CD4-positive, alpha-beta T cell treated with Interleukin-4 for 1 hour (primary cell): ENCODE data around the gene FAU.
"Not testable (repeated sequence)": the region's sequence is repeated elsewhere in the genome, so short reads cannot be mapped to it uniquely, and the experiment has no call there.

Experiments used
- DNase-seq, 2 donors: peaks; one replicate each; pipeline ENCODE4 v3.0.0-alpha.2; 2020 to 2022

The FAU gene

GRCh38 chr11:65119670-65119995 is 2.3 kb downstream of the FAU start:
- no peak for DNase-seq

GRCh38 chr11:65118891-65119669 is 2.9 kb downstream of the FAU start:
- not testable (repeated sequence) for DNase-seq

DNA sequence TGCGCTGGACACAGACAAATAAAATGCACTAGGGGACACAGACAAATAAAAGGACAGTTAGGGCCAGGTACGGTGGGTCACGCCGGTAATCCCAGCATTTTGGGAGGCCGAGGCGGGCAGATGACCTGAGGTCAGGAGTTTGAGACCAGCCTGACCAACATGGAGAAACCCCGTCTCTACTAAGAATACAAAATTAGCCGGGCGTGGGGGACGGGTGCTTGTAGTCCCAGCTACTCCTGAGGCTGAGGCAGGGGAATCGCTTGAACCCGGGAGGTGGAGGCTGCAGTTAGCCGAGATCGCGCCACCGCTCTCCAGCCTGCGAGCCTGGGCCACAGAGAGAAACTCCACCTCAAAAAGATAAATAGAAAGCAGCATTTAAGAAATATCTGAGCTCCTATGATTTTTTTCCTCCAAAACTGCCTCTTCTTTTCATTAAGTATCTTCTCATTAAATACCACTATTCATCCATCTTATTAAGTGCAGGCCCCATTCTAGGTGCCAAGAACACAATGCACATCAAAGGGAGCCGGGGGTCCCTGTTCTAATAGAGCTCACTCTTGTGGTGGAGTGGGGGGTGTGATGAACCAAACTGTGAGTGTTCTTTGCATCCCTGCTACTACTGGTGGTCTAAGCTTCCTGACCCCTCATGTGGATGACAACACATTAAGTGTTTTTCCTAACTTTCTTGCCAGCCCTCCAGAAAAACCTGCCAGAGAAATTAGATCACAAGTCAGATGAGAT is 3.7 kb downstream of the FAU start:
- DNase-seq, result no peak

DNA sequence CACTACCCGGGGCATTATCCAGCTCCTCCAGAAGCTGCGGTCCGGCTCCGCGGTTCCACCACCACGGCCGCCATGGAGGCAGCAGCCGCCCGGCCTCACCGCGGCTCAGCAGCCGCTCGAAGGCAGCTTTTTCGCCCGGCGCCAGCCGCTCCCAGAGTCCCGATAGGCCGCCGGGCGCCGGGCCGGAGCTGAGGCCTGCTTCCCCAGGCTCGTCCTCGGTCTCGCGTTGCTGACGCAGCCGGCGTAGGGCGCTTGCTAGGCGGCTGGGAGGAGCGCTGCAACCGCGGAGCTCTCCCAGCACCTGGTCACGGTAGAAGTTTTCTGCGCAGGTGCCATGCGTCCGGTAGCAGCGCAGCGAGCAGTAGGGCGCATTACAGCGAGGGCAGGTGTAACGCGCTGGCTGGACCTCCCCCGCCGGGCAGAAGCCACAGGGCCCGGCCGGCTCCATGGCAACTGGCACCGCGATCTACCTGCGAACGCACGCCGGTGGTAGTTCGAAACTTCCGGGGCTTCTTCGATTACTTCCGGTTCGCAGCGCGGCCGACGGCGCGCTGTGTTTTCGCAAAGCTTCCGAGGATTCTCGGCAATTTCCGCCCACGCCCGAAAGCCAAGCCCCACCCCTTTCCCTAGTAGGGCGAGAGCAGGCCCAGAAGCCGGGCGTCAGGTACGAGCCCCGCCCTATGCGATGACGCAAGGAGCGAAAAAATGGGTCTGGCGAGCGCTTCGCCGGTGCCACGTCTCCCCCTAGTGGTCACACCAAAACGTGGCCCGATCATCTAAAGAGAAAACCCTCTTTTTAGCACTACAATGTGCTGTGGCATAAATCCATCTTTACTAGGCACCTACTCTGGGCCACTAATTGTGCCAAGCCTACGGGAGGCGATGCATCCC is 4.5 kb downstream of the FAU start, which contains the start of gene ZNHIT2:
TSS of gene ZNHIT2 (minus strand) at position 496 of the 891 bp plus-strand sequence. CDS start at position 448, 48 bp downstream.
- peak; percentile 100 for DNase-seq

- peak; percentile 58 to 70 for DNase-seq
These were observed 5.3 kb downstream of the FAU start for GRCh38 chr11:65116370-65117205.

DNA sequence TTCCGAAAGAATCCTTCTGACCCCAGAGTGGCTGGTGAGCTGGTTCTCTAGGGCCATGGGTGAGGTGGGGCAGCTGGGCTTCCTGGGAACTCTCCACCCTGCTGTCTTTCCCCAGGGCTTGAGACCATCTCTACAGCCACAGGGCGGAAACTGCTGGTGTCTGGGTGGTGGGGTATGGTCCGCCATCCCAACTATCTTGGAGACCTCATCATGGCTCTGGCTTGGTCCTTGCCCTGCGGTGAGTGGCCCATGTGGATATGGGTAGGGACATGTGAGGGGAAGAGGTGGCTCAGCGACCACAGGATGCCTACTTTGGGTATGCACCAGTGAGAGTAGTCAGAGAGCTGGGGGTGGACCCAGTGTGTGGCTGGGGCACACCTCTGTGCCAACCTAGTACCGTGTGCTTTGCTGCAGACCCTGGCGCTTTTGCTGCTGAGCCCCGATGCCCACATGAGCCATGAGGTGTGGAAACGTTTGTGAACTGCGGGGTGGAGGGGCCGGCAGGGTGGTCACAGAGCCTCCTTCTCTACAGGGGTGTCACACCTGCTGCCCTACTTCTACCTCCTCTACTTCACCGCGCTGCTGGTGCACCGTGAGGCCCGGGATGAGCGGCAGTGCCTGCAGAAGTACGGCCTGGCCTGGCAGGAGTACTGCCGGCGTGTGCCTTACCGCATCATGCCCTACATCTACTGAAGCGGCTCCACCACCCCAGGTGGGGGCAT is 6.4 kb downstream of the FAU start:
- no peak for DNase-seq

GRCh38 chr11:65114538-65115171 is 7.3 kb downstream of the FAU start:
- DNase-seq, result no peak

DNA sequence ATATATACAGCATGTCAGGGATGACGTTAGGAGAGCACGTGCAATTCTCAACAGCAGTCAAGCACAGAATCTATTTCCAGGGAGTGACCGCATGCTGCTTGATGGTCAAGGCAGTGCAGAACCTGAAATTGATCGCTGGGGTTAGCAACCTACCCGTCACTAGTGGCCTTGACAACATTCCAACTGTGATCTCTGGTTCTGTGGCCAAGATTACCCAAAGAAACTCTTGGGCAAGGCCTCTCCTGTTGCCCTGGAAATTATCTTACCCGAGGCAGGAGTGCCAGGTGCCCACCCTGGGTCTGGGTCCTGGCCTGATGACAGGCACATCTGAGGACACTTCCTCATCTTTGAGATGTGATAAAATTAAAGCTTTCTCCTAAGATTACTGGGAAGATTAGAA is 8.1 kb downstream of the FAU start:
- no peak for DNase-seq

GRCh38 chr11:65113361-65113756 is 8.6 kb downstream of the FAU start:
- no peak for DNase-seq

DNA sequence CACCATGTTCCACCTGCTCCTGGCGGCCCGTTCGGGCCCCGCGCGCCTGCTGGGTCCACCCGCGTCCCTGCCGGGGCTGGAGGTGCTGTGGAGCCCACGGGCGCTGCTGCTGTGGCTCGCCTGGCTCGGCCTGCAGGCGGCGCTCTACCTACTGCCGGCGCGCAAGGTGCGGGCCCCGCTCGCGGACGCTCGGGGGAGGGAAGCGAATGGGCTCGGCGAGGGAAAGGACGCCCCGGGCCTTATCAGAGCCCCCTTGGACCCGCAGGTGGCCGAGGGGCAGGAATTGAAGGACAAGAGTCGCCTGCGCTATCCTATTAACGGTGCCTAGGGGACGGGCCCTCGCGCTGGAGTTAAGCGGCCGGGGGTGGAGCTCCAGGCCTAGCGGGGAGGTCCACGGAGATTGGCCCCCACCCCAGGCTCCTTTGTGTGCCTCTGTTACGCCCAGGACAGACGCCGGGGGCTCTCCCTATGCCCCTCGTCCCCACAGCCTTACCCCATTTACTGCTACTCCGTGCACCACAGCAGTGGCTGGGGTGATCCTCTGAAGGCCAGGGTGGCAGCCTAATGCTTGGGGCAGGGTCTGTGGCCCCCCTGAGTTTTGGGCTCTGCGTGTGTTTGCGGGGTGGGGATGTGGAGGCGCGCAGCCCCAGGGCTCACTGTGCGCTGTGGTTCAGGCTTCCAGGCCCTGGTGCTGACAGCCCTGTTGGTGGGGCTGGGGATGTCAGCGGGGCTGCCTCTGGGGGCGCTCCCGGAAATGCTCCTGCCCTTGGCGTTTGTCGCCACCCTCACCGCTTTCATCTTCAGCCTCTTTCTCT is 9.2 kb downstream of the FAU start:
- peak; percentile 76 to 78 for DNase-seq

DNA sequence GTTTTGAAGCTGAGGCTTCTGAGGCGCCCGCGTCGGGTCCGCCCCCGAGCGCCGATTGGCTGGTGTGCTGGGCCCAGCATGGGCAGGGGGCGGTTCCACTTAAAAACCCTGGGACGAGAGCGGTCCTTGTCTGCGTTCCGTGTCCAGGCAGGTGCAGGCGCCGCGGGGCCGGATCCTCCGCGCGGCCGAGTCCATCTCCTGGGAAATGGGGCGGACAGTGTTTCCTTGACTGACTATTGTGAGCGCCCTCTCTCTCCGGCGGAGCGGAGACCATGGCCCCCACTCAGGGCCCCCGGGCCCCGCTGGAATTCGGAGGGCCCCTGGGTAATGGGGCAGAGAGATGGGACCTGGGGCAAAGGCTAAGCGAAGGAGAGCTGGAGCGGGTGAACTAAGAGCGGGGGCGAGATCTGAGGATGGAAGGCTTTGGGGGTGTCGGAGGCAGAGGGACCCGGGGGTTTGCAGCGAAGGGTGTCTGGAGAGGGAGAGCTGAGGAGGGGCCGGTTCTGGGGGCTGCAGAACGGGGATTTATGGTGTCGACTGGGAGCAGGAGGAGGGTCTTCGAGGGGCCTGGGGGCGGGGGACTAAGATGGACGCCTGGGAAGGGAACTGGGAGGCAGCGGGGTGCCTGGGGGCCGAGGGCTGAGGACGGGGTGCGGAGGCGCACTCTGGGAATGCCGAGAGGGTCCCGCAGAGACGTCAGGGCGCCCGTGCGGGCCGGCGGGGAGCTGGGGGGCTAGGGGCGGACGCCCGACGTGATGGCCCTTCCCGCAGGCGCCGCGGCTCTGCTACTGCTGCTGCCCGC is 10.0 kb downstream of the FAU start, which contains the start of gene TM7SF2:
TSS of gene TM7SF2 (plus strand) at position 129 of the 802 bp plus-strand sequence. CDS start at position 273, 144 bp downstream.
- peak; percentile 95 for DNase-seq

DNA sequence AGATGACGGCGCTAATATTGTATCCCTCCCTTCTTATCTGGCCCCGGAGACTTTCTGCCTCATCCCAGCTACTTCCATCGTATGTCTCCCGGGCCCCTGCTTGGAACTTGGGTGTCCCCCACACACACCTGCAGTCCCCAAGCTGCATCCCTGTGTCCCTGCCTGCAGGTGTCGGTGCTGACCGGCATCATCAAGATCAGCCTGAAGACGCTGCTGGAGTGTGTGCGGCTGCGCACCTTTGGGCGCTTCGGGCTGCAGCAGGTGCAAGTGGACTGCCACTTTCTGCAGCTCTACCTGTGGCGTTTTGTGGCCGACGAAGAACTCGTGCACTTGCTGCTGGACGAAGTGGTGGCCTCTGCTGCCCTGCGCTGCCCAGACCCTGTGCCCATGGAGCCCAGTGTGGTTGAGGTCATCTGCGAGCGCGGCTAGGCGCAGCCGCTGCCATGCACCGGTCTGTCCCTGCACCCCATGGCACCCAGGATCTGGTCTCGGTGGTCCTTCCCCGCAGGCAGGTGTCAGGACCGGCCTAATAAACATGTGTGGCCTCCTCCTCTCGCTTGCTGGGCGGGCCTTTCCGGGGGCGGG is 10.7 kb downstream of the FAU start:
- no peak for DNase-seq

DNA sequence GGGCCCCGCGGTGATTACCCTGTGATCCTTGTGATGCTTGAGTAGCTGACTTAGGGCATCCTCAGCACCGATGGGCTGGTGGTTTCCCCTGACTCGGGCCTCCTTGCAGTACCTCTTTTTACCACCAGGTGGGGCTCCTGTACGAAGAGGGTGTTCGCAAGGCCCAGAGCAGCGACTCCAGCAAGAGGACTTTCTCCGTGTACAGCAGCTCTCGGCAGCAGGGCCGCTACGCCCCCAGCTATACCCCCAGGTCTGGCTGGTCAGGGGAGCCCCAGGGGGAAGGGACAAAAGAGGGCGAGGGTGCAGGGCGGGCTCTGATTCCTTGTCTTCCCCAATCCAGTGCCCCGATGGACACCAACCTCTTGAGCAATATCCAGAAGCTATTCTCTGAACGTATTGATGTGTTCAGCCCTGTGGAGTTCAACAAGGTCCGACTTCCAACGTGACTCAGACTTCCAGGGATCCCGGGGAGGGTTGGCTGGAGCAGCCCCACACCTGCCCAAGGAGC is 11.5 kb downstream of the FAU start:
- peak; percentile 92 to 96 for DNase-seq

- DNase-seq, result no peak
These were observed 12.4 kb downstream of the FAU start for GRCh38 chr11:65109231-65110198.

GRCh38 chr11:65108469-65109123 is 13.3 kb downstream of the FAU start:
- DNase-seq, result no peak

- DNase-seq, result no peak
These were observed 14.0 kb downstream of the FAU start for GRCh38 chr11:65107751-65108468.
